HG03280 (cell line): ENCODE data around the gene NHERF2.

ENCODE experiments used
- ATAC-seq: cut with Tn5 transposase; IDR thresholded peaks from one replicate; pipeline ENCODE4 v1.9.1; 2021; ENCODE audit warnings: mild to moderate bottlenecking, moderate library complexity; ENCODE audit not compliant: unreplicated experiment

The NHERF2 gene

GRCh38 chr16:1990351-1991134 is 36.2 kb upstream of the NHERF2 start:
- no peak for ATAC-seq

DNA sequence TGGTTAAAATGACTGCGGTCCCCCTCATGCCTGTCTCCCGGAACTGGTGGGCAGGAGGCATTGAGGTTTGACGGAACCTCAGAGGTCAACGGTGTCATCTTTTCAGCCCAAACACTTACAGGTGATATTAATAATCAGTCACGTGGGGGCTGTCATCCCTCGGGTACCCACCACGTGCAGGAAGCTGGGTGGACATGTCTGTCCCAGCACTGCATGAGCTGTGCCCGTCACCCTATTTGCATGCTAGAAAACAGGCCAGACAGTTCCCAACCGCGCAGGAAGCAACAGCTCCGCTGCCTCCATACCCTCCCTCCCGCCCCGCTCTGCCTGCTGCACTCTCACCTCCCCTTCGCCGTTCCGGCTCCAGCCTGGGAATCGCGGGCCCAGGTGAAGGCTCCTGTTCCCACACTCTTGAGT is 35.6 kb upstream of the NHERF2 start:
- no peak for ATAC-seq

DNA sequence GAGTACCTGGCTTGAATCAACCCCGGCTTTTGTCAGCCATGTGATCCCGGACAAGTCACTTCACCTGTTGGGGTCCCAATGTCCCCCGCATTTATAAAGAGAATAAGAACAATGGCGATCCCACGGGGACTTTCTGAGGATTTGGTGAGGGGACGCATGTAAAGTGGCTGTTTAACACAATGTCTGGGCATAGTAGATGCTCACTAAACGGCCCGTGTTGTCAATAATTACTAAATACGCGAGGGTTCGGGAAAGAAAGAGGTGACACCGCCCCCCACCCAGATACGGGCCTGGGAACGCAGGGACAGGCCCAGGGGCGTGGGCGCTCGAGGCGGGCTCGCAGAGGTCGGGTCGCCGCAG is 35.1 kb upstream of the NHERF2 start:
- ATAC-seq, result no peak

DNA sequence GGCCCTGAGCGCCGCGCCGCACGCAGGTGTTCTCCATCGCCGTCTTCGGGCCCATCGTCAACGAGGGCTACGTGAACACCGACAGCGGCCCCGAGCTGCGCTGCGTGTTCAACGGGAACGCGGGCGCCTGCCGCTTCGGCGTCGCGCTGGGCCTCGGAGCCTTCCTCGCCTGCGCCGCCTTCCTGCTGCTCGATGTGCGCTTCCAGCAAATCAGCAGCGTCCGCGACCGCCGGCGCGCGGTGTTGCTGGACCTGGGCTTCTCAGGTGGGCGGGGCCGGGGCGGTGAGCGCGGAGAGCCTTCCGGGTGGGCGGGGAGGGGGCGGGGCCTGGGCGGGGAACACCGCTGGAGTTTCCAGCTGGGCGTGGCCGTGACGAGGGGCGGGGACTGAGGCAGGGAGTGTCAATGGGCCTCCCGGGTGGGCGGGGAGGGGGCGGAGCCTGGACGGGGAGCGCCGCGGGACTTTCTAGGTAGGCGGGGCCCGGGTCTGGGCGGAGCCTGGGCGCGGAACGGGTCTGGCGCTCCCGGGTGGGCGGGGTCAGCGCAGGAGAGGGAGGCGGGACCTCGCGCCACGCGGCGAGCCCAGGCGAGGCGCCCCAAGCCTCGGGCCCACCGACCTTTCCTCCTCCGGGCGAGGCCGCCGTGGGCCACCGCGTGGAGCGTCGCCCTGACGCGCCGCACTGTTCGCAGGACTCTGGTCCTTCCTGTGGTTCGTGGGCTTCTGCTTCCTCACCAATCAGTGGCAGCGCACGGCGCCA is 34.6 kb upstream of the NHERF2 start:
- peak; percentile 59 for ATAC-seq

DNA sequence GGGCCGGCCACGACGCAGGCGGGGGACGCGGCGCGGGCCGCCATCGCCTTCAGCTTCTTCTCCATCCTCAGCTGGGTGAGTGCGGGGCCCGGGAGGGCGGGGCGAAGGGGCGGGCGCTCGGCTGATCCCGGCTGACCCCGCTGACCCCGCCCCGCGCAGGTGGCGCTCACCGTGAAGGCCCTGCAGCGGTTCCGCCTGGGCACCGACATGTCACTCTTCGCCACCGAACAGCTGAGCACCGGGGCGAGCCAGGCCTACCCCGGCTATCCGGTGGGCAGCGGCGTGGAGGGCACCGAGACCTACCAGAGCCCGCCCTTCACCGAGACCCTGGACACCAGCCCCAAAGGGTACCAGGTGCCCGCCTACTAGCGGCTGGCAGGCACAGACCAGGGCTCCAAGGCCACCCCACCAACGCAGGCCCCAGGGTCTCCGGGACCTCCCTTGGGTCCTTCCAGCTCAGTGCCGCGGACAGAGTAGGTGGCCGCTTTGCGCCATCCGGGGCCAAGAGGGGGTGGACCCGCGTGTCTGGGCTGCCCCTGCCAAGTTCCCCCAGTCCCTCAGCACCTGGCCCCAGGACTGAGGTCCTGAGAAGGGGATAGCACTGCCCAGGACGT is 33.9 kb upstream of the NHERF2 start:
- ATAC-seq, result no peak

DNA sequence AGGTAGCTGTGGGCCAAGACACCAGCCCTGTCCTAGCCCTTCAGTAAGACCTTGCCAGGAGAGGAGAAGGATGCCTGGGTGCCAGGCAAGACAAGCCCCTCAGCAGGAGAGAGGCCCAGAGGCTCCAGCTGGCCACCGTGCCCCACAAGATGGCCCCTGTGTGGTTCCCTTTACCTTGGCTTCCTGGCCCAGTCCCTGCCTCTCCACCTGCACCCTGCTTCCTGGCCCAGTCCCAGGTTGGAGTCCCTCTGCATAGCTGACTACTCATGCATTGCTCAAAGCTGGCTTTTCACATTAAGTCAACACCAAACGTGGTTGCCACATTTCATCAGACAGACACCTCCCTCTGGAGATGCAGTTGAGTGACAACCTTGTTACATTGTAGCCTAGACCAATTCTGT is 33.0 kb upstream of the NHERF2 start:
- ATAC-seq, result no peak

GRCh38 chr16:1997494-1998359 is 29.0 kb upstream of the NHERF2 start:
- ATAC-seq, result no peak

DNA sequence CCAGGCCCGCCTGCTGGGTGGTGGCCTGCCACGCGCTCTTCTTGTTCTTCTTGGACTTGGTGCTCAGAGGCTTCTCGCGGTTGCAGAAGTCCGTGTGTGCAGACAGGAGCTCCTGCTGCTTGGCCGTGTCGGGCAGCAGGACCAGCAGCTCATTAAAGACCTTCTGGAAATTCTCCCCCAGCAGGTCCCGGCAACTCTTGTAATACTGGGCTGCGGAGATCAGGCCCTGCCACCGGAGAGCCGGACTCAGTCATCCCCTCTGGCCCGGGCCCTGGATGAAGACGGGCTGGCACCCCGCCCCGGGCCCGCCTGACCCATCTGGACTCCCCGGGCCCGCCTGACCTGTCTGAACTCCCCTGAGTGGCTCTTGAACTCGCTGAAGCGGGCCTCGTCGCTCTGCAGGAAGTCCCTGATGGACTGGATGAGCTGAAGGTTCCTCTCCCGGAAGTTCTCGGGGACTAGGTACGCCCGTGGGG is 28.3 kb upstream of the NHERF2 start:
- no peak for ATAC-seq

DNA sequence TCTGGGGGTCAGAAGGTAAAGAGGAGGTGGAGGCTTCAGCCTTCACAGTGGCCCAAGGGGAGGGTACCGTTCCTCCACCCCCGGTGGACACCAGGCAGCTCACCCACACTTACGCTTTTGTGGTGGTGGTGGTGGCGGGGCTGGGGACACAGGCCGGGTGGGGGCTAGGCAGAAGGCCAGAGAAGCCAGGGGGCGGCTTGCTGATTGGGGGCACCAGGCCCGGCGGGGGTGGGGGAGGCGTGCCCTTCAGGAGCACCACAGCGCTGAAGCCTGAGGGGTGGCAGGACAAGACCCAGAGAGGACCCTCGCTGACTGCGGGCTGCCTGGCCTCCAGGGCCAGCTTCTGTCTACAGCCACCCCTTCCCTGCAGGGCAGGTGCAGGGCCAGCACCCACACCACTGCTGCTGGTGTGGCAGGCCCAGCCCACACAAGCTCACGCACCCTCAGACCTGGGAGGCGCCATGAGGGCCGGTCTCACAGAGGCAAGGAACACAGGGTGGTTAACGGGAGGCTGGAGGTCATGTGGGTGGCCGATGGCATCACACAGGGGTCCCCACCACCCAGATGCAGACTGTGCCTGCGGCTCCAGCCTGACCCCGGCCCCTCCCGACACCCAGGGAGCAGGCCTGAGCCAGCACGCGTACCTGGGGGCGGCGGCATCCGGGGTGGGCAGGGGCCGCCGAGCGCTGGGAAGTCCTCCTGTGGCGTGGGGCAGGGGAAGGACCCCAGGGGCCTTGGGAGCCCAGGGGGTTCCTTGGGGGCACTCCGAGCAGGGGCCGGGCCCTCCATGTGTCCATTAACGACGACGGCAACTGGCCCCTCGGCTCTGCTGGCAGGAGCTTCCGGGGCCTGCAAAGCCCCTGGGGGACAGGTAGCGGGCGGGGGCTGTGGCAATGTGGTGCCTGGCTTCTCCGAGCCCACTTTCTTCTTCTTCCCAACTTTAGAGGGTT is 27.6 kb upstream of the NHERF2 start:
- ATAC-seq, result no peak

GRCh38 chr16:1999866-2000514 is 26.7 kb upstream of the NHERF2 start:
- ATAC-seq, result no peak

GRCh38 chr16:2001035-2001434 is 25.7 kb upstream of the NHERF2 start:
- ATAC-seq, result no peak

DNA sequence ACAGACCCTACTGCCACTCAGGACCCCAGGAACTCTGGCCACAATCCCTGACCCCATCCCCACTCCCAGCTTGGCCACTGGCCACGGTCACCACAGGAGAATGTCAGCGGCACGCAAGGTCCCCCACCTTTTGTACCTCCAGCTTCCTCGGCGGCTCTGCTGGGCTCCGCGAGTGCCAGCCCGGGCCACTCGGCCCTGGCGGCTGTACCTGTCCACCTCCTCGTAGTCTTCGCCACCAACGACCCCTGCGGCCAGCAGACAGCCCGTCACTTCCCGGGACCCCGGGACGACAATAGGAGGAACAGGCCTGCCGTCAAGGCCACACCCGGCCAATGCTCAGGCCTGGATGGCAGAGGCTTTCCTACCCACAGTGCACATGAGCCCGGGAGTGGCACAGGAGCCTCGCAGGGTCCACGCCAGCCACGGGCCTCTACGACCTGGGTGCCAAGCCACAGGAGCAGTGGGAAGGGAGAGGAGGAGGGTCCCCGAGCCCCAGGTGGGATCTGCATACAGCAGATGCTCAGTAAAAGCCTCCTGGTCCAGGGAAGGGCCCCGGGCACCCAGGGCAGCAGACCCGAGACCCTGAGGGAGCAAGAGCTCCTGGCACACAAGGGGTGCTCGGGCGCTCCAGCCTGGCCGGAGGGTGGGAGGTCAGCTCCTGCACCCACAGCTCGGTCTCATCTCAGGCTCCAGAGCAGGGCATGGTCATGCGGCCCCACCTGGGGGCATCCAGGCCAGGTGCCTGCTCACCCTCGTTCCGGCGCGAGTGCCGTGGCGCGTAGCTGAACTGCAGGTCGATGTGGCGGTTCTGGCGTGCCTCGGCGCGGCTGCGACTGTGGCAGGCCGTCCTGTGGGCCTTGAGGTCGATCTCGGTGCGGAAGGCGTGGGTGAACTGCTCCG is 25.0 kb upstream of the NHERF2 start:
- ATAC-seq, result no peak

DNA sequence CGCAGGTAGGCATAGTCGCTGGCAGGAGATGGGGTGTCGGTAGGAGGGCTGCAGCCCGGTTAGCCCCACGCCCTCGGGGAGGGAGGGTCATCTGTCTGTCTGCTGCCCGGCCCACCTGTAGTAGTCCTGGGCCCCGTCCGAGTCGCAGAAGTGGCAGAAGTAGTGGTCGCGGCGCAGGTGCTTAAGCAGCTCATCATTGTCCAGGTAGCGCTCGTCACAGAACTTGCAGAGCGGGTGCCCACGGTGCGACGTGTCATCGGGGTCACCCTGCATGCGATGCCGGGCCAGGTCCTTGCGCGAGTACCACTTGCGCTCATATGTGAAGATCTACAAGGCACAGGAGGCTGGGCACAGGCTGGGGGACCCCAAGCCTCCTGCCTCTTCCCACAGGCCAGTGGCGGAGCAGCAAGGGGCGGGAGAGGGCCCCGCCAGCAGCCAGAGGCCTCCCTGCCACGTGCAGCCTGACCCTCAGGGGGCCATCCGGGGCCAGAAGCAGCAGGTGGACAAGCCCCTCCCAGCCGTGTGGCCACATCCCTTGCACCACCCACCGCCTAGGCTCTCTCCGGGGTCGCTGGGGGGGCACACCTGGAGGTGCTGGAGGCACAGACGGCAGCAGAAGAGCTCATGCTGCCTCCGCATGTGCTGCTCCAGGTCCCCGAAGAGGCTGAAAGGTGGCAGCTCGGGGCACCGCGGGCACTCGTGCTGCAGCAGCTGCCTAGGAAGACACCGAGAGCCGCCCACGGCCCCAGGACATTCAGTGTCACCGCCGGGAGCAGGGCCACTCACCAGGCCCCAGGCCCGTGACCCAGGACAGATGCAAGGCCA is 24.1 kb upstream of the NHERF2 start:
- ATAC-seq, result no peak

GRCh38 chr16:2003231-2003826 is 23.4 kb upstream of the NHERF2 start:
- ATAC-seq, result no peak

- peak; percentile 67 for ATAC-seq
Measured at GRCh38 chr16:2003827-2004641, 22.7 kb upstream of the NHERF2 start.
